Embryonic facial prominence (tissue), 1 donor: ENCODE data around the gene NYAP1.
"Not testable (repeated sequence)": the region's sequence is repeated elsewhere in the genome, so short reads cannot be mapped to it uniquely, and the experiment has no call there.

Experiments
- DNase-seq: peaks from one replicate; pipeline ENCODE4 v3.0.0-alpha.2; 2016; ENCODE audit errors: extremely low spot score

Gene NYAP1

DNA sequence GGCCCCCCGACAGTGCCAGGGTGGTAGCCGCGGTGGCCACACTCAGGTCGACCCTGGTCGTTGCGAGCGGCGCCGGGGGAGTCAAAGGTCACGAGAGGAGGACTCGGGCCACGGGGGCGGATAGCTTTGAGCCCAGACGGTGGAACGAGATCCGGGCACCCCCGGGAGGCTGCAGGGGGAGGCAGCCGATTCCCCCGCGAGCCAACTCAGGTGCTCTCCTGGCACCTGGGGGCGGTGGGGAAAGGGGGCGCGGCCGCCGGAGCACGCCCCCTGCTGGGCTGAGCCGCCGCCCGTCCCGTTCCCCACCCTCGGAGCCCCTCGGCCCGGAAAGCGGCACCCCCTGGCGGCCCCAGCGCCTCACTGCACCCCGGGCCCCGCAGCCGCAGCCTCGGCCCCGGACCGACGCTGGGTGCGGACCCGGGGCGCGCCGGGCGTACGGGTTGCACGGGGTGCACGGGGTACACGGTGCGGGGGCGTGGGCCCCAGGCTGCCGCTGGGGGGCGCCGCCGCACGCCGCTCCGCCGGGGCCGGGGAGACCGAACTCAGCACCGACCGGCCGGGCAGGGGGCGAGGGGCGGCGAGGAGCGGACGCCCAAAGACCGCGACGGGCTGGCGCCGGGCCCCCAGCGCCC lies 521 bp upstream of the NYAP1 start:
- no peak for DNase-seq

DNA sequence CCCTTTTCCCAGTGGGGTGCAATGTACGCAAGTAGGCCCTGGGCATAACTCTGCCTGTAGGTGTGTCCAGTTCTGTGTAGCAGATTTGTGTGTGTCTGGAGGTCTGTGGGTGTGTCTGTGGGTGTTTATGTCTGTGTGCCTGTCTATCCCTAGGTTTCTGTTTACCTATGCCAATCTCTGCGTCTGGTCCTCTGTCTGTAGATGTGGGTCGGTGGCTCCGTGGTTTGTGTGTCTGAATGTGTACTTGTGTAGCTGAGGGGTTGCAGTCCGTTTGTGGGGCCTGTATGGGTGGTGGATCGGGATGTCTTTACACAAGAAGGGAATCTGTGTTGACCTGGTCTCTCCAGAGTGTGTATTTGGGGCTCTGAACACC lies 932 bp downstream of the NYAP1 start:
- DNase-seq, result no peak

DNA sequence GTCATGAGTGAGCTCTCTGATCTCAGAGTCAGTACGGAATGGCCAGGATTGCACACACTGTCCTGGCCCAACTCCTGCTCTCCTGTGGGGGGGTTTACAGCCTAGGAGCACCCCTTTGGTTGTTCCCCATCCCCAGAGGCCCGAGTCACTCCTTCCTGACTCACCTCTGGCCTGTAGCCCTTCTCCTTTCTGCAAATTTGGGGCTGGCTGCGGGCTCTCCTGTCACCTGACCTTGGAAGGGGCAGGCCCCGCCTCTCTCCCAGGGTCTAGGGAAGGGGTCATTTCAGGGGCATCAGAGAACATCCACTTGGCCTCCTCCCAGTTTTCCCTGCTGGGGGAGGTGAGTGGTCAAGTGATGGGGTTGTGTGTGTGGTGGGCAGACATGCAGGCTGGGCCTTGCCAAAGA lies 1.7 kb downstream of the NYAP1 start:
- DNase-seq, result no peak

DNA sequence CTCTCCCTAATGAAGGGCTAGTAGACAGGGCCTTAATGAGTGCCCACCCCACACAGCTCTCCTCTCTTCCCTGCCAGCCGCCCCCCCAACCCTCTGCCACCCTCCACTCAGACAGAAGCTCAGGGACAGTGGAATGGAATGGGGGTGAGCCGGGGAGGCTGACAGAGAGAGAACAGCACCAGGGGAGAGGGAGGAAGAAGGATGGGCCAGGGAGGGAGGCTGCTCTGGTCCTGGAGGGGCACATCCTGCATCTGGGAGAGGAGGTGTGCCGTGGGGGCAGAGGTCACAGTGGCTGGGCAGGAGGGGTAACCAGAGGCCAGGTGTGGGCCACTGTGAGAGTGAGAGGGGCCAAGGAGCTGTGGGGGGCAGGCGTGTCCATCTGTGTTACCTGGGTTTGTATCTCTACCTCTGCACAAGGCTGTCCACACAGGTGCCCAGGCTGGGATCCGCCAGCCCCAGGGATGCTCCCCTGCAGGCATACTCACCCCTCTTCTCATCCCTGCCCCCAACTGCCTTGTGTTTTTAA lies 2.4 kb downstream of the NYAP1 start:
- DNase-seq, result no peak

GRCh38 chr7:100486753-100487446 lies 3.2 kb downstream of the NYAP1 start:
- DNase-seq, result no peak

DNA sequence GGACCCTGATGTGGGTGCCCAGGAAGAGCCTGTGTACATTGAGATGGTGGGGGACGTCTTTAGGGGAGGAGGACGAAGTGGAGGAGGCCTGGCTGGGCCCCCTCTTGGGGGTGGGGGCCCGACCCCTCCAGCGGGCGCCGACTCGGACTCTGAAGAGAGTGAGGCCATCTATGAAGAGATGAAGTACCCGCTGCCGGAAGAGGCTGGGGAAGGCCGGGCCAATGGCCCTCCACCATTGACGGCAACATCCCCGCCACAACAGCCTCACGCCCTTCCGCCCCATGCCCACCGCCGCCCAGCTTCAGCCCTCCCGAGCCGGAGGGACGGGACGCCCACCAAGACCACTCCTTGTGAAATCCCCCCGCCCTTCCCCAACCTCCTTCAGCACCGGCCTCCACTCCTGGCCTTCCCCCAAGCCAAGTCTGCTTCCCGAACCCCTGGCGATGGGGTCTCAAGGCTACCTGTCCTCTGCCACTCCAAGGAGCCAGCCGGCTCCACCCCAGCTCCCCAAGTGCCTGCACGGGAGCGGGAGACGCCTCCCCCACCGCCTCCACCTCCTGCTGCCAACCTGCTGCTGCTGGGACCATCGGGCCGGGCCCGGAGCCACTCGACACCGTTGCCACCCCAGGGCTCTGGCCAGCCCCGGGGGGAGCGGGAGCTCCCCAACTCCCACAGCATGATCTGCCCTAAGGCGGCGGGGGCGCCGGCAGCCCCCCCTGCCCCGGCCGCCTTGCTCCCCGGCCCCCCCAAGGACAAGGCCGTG lies 4.8 kb downstream of the NYAP1 start:
- no peak for DNase-seq

DNA sequence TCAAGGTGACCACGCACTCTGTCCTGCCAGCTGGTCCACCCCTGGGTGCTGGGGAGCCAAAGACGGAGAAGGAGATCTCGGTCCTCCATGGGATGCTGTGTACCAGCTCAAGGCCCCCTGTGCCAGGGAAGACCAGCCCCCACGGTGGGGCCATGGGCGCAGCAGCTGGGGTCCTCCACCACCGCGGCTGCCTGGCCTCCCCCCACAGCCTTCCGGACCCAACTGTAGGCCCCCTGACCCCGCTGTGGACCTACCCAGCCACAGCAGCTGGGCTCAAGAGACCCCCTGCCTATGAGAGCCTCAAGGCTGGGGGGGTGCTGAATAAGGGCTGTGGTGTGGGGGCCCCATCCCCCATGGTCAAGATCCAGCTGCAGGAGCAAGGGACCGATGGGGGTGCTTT lies 5.4 kb downstream of the NYAP1 start:
- no peak for DNase-seq

DNA sequence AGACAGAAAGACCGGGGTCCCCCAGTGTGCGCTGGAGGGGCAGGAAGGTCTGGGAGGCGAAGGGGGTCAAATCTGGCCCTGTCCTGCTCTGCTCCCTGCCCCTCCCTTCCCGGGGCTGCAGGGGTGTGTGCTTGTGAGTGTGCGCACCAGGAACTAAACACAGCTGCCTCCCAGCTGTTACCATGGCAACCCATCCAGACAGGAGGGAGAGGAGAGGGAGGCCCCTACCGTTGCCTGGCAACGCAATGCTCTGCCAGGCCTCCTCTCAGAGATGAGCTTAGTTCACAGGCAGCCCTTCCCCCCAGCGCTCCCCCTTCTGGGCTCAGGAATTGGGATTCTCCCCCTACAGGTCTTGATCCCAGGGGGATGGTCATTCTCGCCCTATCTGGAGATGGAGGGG lies 6.1 kb downstream of the NYAP1 start:
- peak; percentile 91 for DNase-seq

DNA sequence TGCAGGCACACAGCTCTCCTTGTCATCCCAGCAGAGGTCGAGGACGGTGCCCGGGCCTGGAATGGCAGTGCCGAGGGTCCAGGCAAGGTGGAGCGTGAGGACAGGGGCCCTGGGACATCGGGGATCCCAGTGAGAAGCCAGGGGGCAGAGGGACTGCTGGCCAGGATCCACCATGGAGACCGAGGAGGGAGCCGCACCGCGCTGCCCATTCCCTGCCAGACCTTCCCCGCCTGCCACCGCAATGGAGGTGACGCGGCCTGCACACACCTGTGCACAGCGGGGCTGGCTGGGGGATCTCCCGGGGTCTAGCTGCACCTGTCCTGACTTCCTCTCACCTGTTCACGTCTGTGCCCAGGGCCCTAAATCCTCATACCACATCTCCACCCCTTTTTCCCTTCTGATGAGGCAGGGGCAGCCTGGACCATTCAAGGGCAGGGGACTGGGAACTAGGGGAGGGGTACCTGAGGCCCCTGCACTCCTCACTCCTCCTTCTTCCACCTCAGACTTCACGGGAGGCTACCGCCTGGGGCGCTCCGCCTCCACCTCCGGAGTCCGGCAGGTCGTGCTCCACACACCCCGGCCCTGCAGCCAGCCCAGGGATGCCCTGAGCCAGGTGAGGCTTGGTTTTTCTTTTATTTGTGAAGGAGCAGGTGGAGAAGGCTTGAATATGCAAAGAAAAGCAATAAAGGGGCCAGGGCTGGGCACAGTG lies 6.9 kb downstream of the NYAP1 start:
- DNase-seq, result no peak

- DNase-seq, result no peak
Measured at GRCh38 chr7:100491192-100491578, 7.5 kb downstream of the NYAP1 start.

- DNase-seq, result no peak
Measured at GRCh38 chr7:100492738-100493475, 9.2 kb downstream of the NYAP1 start.

DNA sequence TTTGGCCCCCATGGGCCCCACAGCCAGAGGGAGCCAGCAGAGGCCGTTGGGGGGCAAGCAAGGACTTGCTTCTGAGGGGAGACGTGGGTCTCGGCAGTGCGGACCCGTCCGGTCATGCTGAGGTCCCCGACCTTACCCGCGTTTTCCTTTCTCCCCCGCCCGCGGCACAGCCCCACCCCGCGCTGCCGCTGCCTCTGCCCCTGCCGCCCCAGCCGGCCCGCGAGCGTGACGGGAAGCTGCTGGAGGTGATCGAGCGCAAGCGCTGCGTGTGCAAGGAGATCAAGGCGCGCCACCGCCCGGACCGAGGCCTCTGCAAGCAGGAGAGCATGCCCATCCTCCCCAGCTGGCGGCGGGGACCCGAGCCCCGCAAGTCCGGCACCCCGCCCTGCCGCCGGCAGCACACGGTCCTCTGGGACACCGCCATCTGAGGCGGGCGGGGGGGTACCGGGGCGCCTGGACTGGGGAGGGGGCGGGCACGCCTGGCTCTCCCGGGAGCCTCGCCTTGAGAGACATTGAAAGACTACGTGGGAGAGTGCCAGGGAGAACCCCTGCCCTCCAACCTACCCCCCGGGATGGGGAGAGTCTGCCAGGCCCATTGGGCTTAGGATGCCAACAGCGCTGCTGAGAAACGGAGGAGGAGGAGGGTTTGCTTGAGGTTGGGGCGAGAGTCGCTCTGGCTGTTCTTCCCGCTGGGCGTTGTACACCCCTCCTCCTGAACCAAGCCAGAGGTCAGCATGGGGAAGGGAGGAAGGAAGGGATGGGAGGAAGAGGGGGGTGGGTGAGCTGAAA lies 9.9 kb downstream of the NYAP1 start:
- DNase-seq, result no peak

GRCh38 chr7:100496509-100496908 lies 12.8 kb downstream of the NYAP1 start:
- DNase-seq, result no peak

GRCh38 chr7:100500743-100501142 lies 17.0 kb downstream of the NYAP1 start:
- not testable (repeated sequence) for DNase-seq

DNA sequence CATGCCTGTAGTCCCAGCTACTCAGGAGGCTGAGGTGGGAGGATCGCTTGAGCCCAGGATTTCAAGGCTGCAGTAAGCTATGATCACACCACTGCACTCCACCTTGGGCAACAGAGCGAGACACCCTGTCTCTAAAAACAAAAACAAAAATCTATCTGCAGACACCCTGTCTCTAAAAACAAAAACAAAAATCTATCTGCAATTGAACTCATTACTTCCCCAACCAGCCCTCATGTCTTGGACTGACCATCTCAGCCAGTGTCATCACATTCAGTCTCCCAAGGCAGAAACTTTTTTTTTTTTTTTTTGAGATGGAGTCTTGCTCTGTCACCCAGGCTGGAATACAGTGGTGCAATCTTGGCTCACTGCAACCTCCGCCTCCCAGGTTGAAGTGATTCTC lies 20.3 kb downstream of the NYAP1 start:
- not testable (repeated sequence) for DNase-seq

- no peak for DNase-seq
Measured at GRCh38 chr7:100504887-100505611, 21.3 kb downstream of the NYAP1 start.

- DNase-seq, result no peak
Measured at GRCh38 chr7:100506356-100506923, 22.7 kb downstream of the NYAP1 start.

DNA sequence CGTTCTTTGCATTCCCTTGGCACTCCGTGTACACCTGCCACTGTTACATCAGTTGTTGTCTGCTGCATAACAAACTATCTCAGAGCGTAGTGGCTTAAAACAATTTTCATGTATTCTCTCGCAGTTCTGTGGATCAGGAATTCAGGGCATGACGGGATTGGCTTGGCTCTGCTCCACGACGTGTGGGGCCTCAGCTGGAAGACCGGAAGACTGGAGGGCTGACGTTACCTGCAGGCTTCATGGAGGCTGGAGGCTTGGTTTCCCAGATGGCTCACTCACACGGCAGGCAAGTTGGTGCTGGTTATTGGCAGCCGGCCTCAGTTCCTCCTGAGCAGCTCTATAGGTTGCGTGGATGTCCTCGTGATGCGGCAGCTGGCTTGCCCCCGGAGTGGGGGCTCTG lies 25.5 kb downstream of the NYAP1 start:
- DNase-seq, result peak; percentile 34

DNA sequence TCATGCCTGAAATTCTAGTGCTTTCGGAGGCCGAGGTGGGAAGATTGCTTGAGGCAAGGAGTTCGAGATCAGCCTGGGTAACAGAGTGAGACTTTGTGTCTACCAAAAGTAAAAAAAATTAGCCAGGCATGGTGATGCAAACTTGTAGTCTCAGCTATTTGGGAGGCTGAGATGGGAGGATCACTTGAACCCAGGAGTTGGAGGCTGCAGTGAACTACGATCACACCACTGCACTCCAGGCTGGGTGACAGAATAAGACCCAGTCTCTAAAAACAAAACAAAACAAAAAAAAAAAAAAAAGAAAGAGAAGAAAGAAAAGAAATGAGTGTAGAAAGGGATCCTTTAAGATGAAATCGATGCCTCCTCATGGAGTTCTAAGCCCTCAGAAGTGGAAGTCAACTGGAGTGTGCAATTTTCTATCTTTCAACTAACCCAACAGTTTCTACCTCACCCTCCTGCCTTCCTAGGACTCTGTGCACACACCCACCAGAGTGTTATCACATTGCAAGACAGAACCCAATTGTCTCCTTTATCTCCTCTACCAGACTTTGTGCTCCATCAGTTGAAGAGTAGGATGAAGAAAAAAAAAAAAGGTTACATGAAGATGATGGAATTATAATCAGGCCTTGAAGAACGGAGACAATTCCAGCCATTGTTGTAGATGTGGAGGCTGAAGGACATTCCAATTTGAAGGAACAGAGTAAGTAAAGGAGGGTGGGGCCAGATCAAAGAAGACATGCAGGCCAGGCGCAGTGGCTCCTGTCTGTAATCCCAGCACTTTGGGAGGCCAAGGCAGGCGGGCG lies 26.9 kb downstream of the NYAP1 start:
- DNase-seq, result no peak
